GM11168 (cell line): ENCODE measurements around the gene VSTM4.

ENCODE experiments used
- in situ Hi-C: fragments of 300-500 bp; cut with MboI; formaldehyde crosslinking; loops from one replicate; pipeline ENCODE4 v1.12.0; 2022; ENCODE audit warnings: low sequenced_read_pairs; ENCODE audit not compliant: unreplicated experiment

VSTM4 gene

GRCh38 chr10:49052069-49052468 lies 63.3 kb downstream of the VSTM4 start:
- in situ Hi-C loops, result no loop called here

- in situ Hi-C loops, result no loop called here
Observed at GRCh38 chr10:49050906-49051305, 64.4 kb downstream of the VSTM4 start.

- in situ Hi-C loops, result no loop called here
Observed at GRCh38 chr10:49050366-49050765, 65.0 kb downstream of the VSTM4 start.

GRCh38 chr10:49049660-49050059 lies 65.7 kb downstream of the VSTM4 start:
- in situ Hi-C loops, result no loop called here

GRCh38 chr10:49047128-49047639 lies 68.1 kb downstream of the VSTM4 start:
- in situ Hi-C loops, result no loop called here

GRCh38 chr10:49044293-49045193 lies 70.8 kb downstream of the VSTM4 start:
- in situ Hi-C loops, result loop anchor here (5.0 kb wide), 1 partner anchor 82 kb away; no protein-coding TSS in a partner anchor

GRCh38 chr10:49040601-49041000 lies 74.7 kb downstream of the VSTM4 start:
- in situ Hi-C loops, result loop anchor here (5.0 kb wide), 1 partner anchor 78 kb away; no protein-coding TSS in a partner anchor

- in situ Hi-C loops, result no loop called here
Observed at GRCh38 chr10:49039409-49039808, 75.9 kb downstream of the VSTM4 start.

GRCh38 chr10:49038711-49039110 lies 76.6 kb downstream of the VSTM4 start:
- in situ Hi-C loops, result no loop called here

- in situ Hi-C loops, result no loop called here
Observed at GRCh38 chr10:49037187-49037586, 78.1 kb downstream of the VSTM4 start.

- in situ Hi-C loops, result no loop called here
Observed at GRCh38 chr10:49036638-49037037, 78.7 kb downstream of the VSTM4 start.

- in situ Hi-C loops, result no loop called here
Observed at GRCh38 chr10:49035920-49036319, 79.4 kb downstream of the VSTM4 start.

GRCh38 chr10:49034925-49035324 lies 80.4 kb downstream of the VSTM4 start:
- in situ Hi-C loops, result no loop called here

GRCh38 chr10:49033939-49034338 lies 81.4 kb downstream of the VSTM4 start:
- in situ Hi-C loops, result no loop called here

GRCh38 chr10:49029666-49030065 lies 85.7 kb downstream of the VSTM4 start:
- in situ Hi-C loops, result no loop called here

- in situ Hi-C loops, result no loop called here
Observed at GRCh38 chr10:49028639-49029038, 86.7 kb downstream of the VSTM4 start.

GRCh38 chr10:49025347-49025983 lies 89.9 kb downstream of the VSTM4 start:
- in situ Hi-C loops, result no loop called here

- in situ Hi-C loops, result no loop called here
Observed at GRCh38 chr10:49024484-49024883, 90.8 kb downstream of the VSTM4 start.

GRCh38 chr10:49023752-49024151 lies 91.6 kb downstream of the VSTM4 start:
- in situ Hi-C loops, result no loop called here

GRCh38 chr10:49023071-49023470 lies 92.3 kb downstream of the VSTM4 start:
- in situ Hi-C loops, result no loop called here

- in situ Hi-C loops, result no loop called here
Observed at GRCh38 chr10:49021685-49022084, 93.6 kb downstream of the VSTM4 start.
